HUES6 (cell line): ENCODE measurements around the gene CASP8AP2.

Experiments used
- H3K27ac ChIP-seq: 2 replicates; pipeline ENCODE4 v1.7.0; 2013; ENCODE audit warnings: low read depth, mild to moderate bottlenecking, low read length, inconsistent platforms
- H3K27me3 ChIP-seq: 2 replicates; pipeline ENCODE4 v1.6.1; 2013; ENCODE audit warnings: low read length; ENCODE audit not compliant: control insufficient read depth, insufficient read depth
- H3K36me3 ChIP-seq: 2 replicates; pipeline ENCODE4 v1.6.1; 2013; ENCODE audit warnings: low read length; ENCODE audit not compliant: control insufficient read depth, insufficient read depth
- H3K4me1 ChIP-seq: 2 replicates; pipeline ENCODE4 v1.6.1; 2013; ENCODE audit warnings: low read length; ENCODE audit not compliant: control insufficient read depth, insufficient read depth
- H3K4me3 ChIP-seq: 2 replicates; pipeline ENCODE4 v1.5.1; 2013; ENCODE audit warnings: low read depth, low read length
- H3K9ac ChIP-seq: one replicate; pipeline ENCODE4 v1.6.1; 2013; ENCODE audit warnings: mild to moderate bottlenecking, low read length
- H3K9me3 ChIP-seq: 2 replicates; pipeline ENCODE4 v1.6.1; 2013; ENCODE audit warnings: low read depth, low read length; ENCODE audit not compliant: control insufficient read depth, insufficient read depth

CASP8AP2 gene

DNA sequence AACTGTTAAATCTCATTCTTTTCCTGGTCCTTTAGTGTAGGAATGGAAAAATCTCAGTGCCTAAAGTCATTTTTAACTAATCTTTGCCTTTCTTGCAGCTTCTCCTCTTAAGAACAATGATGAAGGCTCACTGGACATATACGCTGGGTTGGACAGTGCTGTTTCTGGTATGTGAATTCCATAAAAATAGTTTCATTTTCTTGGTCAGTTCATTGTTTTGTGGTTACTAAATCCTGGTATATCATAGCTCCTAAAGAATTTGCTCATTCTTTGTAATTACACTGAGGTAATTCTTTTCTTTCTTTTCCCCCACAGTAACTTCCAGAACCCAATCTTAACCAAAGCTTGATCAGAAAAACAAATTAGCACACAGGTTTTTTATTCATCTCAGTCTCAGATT, 23.4 kb downstream of the CASP8AP2 start:
- H3K36me3 ChIP-seq: peaks cover 85% of the 10 kb centered on the region
- H3K9me3 ChIP-seq: no peaks in the 10 kb centered on the region
- no peak overlapping the region for H3K4me3 ChIP-seq
- no peaks in the 10 kb centered on the region for H3K4me1 ChIP-seq
- H3K9ac ChIP-seq: no peak overlapping the region
- H3K27ac ChIP-seq: no peak overlapping the region
- H3K27me3 ChIP-seq: no peaks in the 10 kb centered on the region

DNA sequence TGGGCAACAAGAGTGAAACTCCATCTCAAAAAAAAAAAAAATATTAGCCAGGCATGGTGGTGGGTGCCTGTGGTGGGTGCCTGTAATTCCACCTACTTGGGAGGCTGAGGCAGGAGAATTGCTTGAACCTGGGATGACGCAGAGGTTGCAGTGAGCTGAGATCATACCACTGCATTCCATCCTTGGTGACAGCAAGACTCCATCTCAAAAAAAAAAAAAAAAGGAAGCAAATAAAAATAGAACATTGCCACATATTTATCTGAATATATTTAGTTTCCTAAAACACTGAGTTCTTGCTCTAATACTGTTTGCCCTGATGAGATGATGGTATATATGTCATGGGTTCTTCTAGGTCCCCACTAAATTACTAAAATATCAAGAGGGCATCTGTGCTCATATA, 28.4 kb downstream of the CASP8AP2 start:
- Histone ChIP-seq H3K27ac (no peak overlapping the region), H3K9me3 (no peaks in the 10 kb centered on the region), H3K4me1 (no peaks in the 10 kb centered on the region), H3K9ac (no peak overlapping the region), H3K36me3 (peaks cover 86% of the 10 kb centered on the region), H3K4me3 (no peak overlapping the region), H3K27me3 (no peaks in the 10 kb centered on the region)

DNA sequence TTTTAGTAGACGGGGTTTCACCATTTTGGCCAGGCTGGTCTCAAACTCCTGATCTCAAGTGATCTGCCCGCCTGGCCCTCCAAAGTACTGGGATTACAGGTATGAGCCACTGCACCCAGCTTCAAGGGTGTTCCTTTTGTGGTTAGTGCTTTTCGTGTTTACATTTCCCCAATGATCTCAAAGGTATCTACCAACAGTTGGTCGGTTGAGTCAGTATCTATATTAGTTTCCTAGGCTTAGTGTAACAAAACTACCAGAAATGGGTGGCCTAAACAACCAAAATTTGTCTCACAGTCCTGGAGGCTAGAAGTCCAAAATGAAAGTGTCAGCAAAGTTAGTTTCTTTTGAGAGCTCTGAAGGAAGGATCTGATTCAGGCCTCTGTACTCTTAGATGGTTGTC, 30.1 kb downstream of the CASP8AP2 start:
- Histone ChIP-seq H3K4me1 (no peaks in the 10 kb centered on the region), H3K9ac (no peak overlapping the region), H3K9me3 (no peaks in the 10 kb centered on the region), H3K36me3 (peaks cover 87% of the 10 kb centered on the region), H3K27me3 (no peaks in the 10 kb centered on the region), H3K27ac (no peak overlapping the region), H3K4me3 (no peak overlapping the region)

DNA sequence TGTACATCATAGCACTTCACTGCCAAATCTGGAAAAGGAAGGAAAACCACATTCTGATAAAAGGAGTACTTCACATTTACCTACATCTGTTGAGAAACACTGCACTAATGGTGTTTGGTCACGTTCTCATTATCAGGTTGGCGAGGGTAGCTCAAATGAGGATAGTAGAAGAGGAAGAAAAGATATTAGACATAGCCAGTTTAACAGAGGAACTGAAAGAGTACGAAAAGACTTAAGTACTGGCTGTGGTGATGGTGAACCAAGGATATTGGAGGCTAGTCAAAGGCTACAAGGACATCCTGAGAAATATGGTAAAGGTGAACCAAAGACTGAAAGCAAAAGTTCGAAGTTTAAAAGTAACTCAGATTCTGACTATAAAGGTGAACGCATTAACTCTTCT, 32.6 kb downstream of the CASP8AP2 start:
- Histone ChIP-seq H3K27me3 (no peaks in the 10 kb centered on the region), H3K9ac (no peak overlapping the region), H3K4me3 (no peak overlapping the region), H3K4me1 (no peaks in the 10 kb centered on the region), H3K9me3 (no peaks in the 10 kb centered on the region), H3K36me3 (peaks cover 87% of the 10 kb centered on the region), H3K27ac (no peak overlapping the region)

DNA sequence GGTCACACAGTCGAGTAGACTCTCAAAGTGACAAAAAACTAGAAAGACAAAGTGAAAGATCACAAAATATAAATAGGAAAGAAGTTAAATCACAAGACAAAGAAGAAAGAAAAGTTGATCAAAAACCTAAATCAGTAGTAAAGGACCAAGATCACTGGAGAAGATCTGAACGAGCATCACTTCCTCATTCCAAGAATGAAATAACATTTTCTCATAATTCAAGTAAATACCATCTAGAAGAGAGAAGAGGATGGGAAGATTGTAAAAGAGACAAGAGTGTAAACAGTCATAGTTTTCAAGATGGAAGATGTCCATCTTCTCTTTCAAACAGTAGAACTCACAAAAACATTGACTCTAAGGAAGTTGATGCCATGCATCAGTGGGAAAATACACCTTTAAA, 33.0 kb downstream of the CASP8AP2 start:
- Histone ChIP-seq H3K9me3 (no peaks in the 10 kb centered on the region), H3K36me3 (peaks cover 88% of the 10 kb centered on the region), H3K4me3 (no peak overlapping the region), H3K9ac (no peak overlapping the region), H3K27ac (no peak overlapping the region), H3K27me3 (no peaks in the 10 kb centered on the region), H3K4me1 (no peaks in the 10 kb centered on the region)

DNA sequence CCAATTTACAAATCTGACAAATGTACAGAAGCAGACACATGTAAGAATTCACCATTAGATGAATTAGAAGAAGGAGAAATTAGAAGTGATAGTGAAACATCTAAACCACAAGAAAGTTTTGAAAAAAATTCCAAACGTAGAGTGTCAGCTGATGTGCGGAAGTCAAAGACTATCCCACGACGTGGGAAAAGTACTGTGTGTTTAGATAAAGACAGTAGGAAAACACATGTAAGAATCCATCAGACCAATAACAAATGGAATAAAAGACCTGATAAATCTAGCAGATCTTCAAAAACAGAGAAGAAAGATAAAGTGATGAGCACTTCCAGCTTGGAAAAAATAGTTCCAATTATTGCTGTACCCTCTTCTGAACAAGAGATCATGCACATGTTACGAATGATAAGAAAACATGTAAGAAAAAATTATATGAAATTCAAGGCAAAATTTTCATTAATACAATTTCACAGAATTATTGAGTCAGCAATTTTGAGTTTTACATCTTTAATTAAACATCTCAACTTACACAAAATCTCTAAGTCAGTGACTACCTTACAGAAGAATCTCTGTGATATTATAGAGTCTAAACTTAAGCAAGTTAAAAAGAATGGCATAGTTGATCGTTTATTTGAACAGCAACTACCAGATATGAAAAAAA, 36.5 kb downstream of the CASP8AP2 start:
- no peak overlapping the region for H3K9ac ChIP-seq
- no peaks in the 10 kb centered on the region for H3K4me1 ChIP-seq
- H3K9me3 ChIP-seq: no peaks in the 10 kb centered on the region
- no peak overlapping the region for H3K27ac ChIP-seq
- H3K4me3 ChIP-seq: no peak overlapping the region
- H3K27me3 ChIP-seq: no peaks in the 10 kb centered on the region
- H3K36me3 ChIP-seq: peaks cover 95% of the 10 kb centered on the region

DNA sequence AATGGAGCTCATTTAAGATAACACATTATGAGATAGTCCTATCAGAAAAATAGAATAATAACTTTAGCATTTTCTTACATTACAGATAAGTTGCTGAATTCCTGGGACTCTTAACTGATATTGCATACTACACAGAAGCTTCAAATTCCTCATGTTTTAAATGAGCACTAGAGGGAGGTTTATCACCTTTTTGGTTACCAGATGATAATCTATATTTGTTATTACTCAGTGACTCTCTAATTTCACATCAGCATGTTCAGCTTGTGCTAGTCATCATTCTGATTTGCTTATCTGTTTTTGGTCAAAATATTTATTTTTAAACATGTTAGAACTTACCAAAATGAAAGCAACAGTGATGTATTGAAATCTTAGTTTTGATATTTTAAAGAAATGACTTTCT, 44.0 kb downstream of the CASP8AP2 start:
- no peaks in the 10 kb centered on the region for H3K9me3 ChIP-seq
- peaks cover 47% of the 10 kb centered on the region for H3K36me3 ChIP-seq
- no peak overlapping the region for H3K27ac ChIP-seq
- no peaks in the 10 kb centered on the region for H3K27me3 ChIP-seq
- H3K4me3 ChIP-seq: no peak overlapping the region
- H3K4me1 ChIP-seq: no peaks in the 10 kb centered on the region
- H3K9ac ChIP-seq: no peak overlapping the region

DNA sequence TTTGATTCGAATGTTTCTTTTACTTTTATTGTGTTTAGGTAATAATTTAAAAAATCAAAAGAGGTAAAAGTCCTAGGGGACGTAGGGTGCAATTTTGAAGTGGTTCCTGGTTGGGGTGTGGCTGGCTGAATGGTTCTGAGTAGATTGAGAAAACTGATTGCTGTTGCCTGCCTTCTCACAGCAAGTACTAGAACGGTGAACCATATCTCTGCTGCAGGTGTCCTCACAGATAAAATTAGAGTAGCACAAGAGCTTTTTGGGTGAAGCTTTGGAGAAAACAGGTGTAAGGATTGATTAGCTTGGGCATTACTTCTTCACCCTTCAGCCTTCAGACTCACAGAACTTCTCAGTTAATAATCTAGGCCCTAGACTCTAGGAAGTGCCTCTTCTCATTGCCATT, 44.8 kb downstream of the CASP8AP2 start:
- Histone ChIP-seq H3K4me1 (no peaks in the 10 kb centered on the region), H3K27ac (no peak overlapping the region), H3K36me3 (peaks cover 43% of the 10 kb centered on the region), H3K4me3 (no peak overlapping the region), H3K9ac (no peak overlapping the region), H3K27me3 (no peaks in the 10 kb centered on the region), H3K9me3 (no peaks in the 10 kb centered on the region)

DNA sequence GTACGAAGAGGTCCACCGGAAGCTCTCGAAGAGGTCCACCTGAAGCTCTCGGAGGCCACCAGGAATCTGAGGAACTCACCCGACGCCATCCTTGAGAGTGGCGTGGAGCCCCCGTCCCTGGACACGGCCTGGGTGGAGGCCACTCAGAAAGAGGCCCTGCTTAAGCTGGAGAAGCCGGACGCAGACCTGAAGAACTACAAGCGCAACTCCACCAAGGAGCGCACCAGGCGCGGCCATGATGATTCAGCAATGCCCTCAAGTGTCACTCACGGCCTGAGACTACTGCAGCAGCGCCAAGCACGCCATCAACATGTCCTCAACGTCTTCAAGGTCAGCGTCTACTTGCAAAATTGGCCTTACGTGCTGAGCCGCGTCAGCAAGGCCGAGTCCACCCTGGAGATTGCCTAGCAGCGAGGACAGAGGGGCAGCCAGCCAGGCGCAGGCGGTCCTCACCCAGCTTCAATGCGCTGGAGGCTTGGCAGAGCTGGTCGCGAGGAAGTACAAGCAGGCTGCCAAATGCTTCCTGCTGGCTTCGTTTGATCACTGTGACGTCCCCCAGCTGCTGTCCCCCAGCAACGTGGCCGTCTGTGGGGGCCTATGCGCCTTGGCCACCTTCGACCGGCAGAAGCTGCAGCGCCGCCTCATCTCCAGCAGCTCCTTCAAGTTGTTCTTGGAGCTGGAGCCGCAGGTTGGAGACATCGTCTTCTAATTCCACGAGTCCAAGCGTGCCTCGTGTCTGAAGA, 56.9 kb downstream of the CASP8AP2 start:
- Histone ChIP-seq H3K27me3 (0 out of 2 replicates have a peak, but pooled peaks cover under 1% of the 10 kb centered on the region), H3K27ac (no peak overlapping the region), H3K9ac (no peak overlapping the region), H3K4me1 (peaks cover 9% of the 10 kb centered on the region), H3K4me3 (no peak overlapping the region), H3K9me3 (no peaks in the 10 kb centered on the region), H3K36me3 (no peaks in the 10 kb centered on the region)

DNA sequence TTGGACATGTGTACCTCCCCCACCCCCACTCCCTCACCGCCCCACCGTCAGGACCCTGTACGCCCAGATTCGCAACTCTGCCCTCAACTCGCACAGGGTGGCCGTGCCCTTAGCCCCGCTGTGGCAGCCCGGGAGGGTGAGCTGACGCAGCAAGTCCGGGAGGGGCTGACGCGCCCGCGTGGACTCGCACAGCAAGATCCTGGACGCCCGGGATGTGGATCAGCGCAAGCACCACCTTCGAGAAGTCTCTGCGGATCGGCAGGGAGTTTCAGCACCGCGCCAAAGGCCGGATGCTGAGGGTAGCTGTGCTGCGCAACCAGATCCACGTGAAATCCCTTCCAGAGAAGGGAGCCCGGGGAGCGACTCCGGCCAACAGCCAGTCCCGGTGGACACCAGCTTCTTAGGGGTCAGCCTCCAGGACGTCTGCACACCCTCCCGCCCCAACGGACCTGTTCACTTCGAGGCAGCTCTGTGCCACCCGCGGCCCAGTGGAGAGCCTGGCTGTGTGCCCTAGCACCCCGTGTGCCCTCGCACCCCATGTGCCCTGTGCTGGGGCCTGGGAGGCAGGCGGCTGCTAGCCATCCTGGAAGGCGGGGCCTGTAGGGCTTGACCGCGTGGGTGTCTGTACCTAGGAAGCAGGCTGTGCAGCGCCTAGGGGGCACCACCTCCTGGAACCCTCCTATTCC, 57.9 kb downstream of the CASP8AP2 start:
- H3K27ac ChIP-seq: no peak overlapping the region
- H3K27me3 ChIP-seq: 0 out of 2 replicates have a peak, but pooled peaks cover 3% of the 10 kb centered on the region
- H3K9ac ChIP-seq: no peak overlapping the region
- no peak overlapping the region for H3K4me3 ChIP-seq
- peaks cover 11% of the 10 kb centered on the region for H3K4me1 ChIP-seq
- no peaks in the 10 kb centered on the region for H3K36me3 ChIP-seq
- H3K9me3 ChIP-seq: no peaks in the 10 kb centered on the region

DNA sequence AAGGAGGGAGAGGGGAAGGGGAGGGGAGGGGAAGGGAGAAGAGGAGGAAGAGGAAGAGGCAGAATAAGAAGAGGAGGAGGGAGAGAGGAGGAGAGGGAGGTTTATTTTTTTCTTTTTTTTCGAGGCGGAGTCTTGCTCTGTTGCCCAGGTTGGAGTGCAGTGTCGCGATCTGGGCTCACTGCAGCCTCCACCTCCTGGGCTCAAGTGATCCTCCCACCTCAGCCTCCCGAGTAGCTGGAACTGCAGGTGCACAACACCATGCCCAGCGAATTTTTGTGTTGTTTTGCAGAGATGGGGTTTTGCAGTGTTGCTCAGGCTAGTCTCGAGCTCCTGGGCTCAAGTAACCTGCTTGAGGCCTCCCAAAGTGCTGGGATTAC, 58.4 kb downstream of the CASP8AP2 start:
- H3K4me1 ChIP-seq: peaks cover 11% of the 10 kb centered on the region
- H3K36me3 ChIP-seq: no peaks in the 10 kb centered on the region
- H3K27ac ChIP-seq: no peak overlapping the region
- H3K9me3 ChIP-seq: no peaks in the 10 kb centered on the region
- H3K9ac ChIP-seq: no peak overlapping the region
- no peak overlapping the region for H3K4me3 ChIP-seq
- H3K27me3 ChIP-seq: 0 out of 2 replicates have a peak, but pooled peaks cover 3% of the 10 kb centered on the region
